HL-60/S4 treated with retinoic acid at 250 ng/mL for 4 days and 3 days (cell line): ENCODE results near the gene SORL1-AS1.
"Not testable (repeated sequence)": the region's sequence is repeated elsewhere in the genome, so short reads cannot be mapped to it uniquely, and the experiment has no call there.

ENCODE experiments used
- in situ Hi-C: fragments of 300-500 bp; cut with MboI; formaldehyde crosslinking; loops from 2 replicates; pipeline ENCODE4 v1.7.0; 2022; ENCODE audit warnings: low sequenced_read_pairs

SORL1-AS1 gene

GRCh38 chr11:121431820-121432526, 20.8 kb downstream of the SORL1-AS1 start:
- in situ Hi-C loops: no loop called here

- in situ Hi-C loops: no loop called here
Measured at GRCh38 chr11:121429556-121429955, 23.2 kb downstream of the SORL1-AS1 start.

GRCh38 chr11:121427400-121427744, 25.4 kb downstream of the SORL1-AS1 start:
- in situ Hi-C loops: no loop called here

- in situ Hi-C loops: no loop called here
Measured at GRCh38 chr11:121426476-121427399, 26.0 kb downstream of the SORL1-AS1 start.

- in situ Hi-C loops: no loop called here
Measured at GRCh38 chr11:121425828-121426227, 26.9 kb downstream of the SORL1-AS1 start.

- in situ Hi-C loops: no loop called here
Measured at GRCh38 chr11:121422675-121423074, 30.1 kb downstream of the SORL1-AS1 start.

GRCh38 chr11:121421149-121421901, 31.4 kb downstream of the SORL1-AS1 start:
- in situ Hi-C loops: no loop called here

GRCh38 chr11:121420398-121420797, 32.4 kb downstream of the SORL1-AS1 start:
- in situ Hi-C loops: no loop called here

GRCh38 chr11:121419836-121420235, 32.9 kb downstream of the SORL1-AS1 start:
- in situ Hi-C loops: no loop called here

- in situ Hi-C loops: no loop called here
Measured at GRCh38 chr11:121418625-121419114, 34.1 kb downstream of the SORL1-AS1 start.

- in situ Hi-C loops: no loop called here
Measured at GRCh38 chr11:121417607-121418006, 35.2 kb downstream of the SORL1-AS1 start.

- in situ Hi-C loops: no loop called here
Measured at GRCh38 chr11:121417055-121417551, 35.7 kb downstream of the SORL1-AS1 start.

- in situ Hi-C loops: no loop called here
Measured at GRCh38 chr11:121415856-121416255, 36.9 kb downstream of the SORL1-AS1 start.

- in situ Hi-C loops: no loop called here
Measured at GRCh38 chr11:121414141-121414913, 38.4 kb downstream of the SORL1-AS1 start.

- in situ Hi-C loops: no loop called here
Measured at GRCh38 chr11:121412711-121413415, 39.9 kb downstream of the SORL1-AS1 start.

GRCh38 chr11:121412000-121412587, 40.7 kb downstream of the SORL1-AS1 start:
- in situ Hi-C loops: no loop called here

GRCh38 chr11:121411330-121411729, 41.4 kb downstream of the SORL1-AS1 start:
- in situ Hi-C loops: not testable (repeated sequence)

GRCh38 chr11:121410041-121410440, 42.7 kb downstream of the SORL1-AS1 start:
- in situ Hi-C loops: not testable (repeated sequence)

GRCh38 chr11:121408830-121409229, 43.9 kb downstream of the SORL1-AS1 start:
- in situ Hi-C loops: no loop called here
